Stimulated activated naive CD8-positive, alpha-beta T cell treated with anti-CD3 and anti-CD28 coated beads, Interleukin-15, amount 100 ng/mL, for 72 hours (primary cell): ENCODE data around the gene RNASE9.

ENCODE experiments used
- ATAC-seq: fragments of 150-1000 bp; cut with Tn5 transposase; 2 replicates; pipeline ENCODE4 v1.10.0; 2021; ENCODE audit warnings: mild to moderate bottlenecking, moderate library complexity
- DNase-seq, 2 donors: peaks; one replicate each; pipeline ENCODE4 v3.0.0; 2021 to 2022
- H3K27ac Mint-ChIP-seq, 2 donors: one replicate each; pipeline ENCODE4 v1.8.0; 2022; ENCODE audit warnings: mild to moderate bottlenecking in 2 of 2, mixed read lengths in 2 of 2, moderate library complexity in 2 of 2
- H3K27me3 Mint-ChIP-seq: one replicate; pipeline ENCODE4 v1.8.0; 2022; ENCODE audit warnings: mixed read lengths
- H3K4me1 Mint-ChIP-seq: one replicate; pipeline ENCODE4 v1.8.0; 2022; ENCODE audit warnings: mild to moderate bottlenecking, mixed read lengths
- H3K4me3 Mint-ChIP-seq, 2 donors: one replicate each; pipeline ENCODE4 v1.8.0; 2022; ENCODE audit warnings: mild to moderate bottlenecking in 2 of 2, mixed read lengths in 2 of 2, moderate library complexity in 1 of 2
- H3K9me3 Mint-ChIP-seq, 2 donors: one replicate each; pipeline ENCODE4 v1.8.0; 2022; ENCODE audit warnings: mixed read lengths in 2 of 2

The RNASE9 gene

DNA sequence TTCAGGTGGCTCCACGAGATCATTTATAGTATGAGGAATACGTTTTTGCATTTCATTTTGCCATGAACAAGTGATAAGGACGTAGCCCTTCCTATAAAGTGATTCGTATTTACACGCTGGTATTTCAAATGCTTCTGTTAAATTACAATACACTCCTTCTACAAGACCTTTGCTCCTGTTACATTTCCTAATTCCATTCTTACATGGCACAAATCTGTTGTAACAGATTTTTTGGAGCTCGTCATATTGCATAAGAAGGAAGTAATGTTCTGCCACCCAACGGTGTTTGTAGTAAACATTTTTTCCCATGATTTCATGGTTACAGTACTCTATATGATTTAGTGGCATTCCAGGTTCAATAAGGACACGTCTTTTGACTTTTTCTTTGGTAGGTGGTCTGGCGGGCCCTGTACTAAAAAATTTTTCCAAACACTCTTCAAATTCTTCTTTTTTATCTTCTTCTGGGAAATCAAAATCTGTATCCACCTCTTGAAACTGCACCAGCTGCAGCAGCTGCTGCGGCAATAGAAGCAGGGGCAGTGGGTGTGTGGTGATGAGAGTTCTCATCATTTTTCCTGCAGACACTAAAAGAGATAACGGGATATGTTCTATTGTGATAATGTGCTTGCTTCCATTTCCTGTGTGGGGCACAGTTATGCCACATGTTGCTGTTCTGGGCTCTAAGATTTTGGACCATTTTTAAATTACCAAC, 4.2 kb downstream of the RNASE9 start:
- Mint-ChIP-seq H3K27ac (no peak overlapping the region), H3K4me1 (no peaks in the 10 kb centered on the region), H3K9me3 (no peaks in the 10 kb centered on the region), H3K27me3 (no peaks in the 10 kb centered on the region), H3K4me3 (no peak overlapping the region)
- DNase-seq (no peak), ATAC-seq (no peak)

DNA sequence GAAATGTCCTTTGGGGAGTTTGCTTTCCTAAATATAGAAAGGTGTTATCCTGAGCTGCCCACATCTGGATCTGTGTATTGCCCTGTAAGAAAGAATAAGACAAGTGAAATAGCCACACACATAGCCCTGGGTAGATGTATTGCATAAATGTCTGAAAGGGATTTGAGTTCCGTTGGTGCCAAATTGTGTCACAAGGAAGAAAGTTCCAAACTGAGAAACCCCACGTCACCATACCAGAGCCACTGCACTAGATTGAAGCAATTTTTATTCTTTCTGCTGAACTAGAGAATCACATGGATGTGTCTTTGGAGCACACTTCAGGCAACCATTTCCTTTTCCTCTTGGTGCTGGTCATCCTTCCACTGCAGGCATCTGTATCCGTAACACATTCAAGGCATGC, 5.0 kb downstream of the RNASE9 start:
- Mint-ChIP-seq H3K27me3 (no peaks in the 10 kb centered on the region), H3K4me1 (no peaks in the 10 kb centered on the region), H3K27ac (no peak overlapping the region), H3K4me3 (no peak overlapping the region), H3K9me3 (no peaks in the 10 kb centered on the region)
- DNase-seq (no peak), ATAC-seq (no peak)

- Mint-ChIP-seq H3K4me3 (no peak overlapping the region), H3K27me3 (no peaks in the 10 kb centered on the region), H3K4me1 (no peaks in the 10 kb centered on the region), H3K27ac (no peak overlapping the region), H3K9me3 (no peaks in the 10 kb centered on the region)
- DNase-seq (no peak), ATAC-seq (no peak)
Observed at GRCh38 chr14:20553024-20553423, 7.8 kb downstream of the RNASE9 start.

- Mint-ChIP-seq H3K9me3 (no peaks in the 10 kb centered on the region), H3K27ac (no peak overlapping the region), H3K4me3 (no peak overlapping the region), H3K4me1 (no peaks in the 10 kb centered on the region), H3K27me3 (no peaks in the 10 kb centered on the region)
- ATAC-seq (no peak), DNase-seq (no peak)
Observed at GRCh38 chr14:20551606-20552005, 9.2 kb downstream of the RNASE9 start.

GRCh38 chr14:20550926-20551325, 9.9 kb downstream of the RNASE9 start:
- Mint-ChIP-seq H3K27ac (no peak overlapping the region), H3K9me3 (no peaks in the 10 kb centered on the region), H3K27me3 (no peaks in the 10 kb centered on the region), H3K4me1 (no peaks in the 10 kb centered on the region), H3K4me3 (no peak overlapping the region)
- no peak for DNase-seq
- no peak for ATAC-seq

DNA sequence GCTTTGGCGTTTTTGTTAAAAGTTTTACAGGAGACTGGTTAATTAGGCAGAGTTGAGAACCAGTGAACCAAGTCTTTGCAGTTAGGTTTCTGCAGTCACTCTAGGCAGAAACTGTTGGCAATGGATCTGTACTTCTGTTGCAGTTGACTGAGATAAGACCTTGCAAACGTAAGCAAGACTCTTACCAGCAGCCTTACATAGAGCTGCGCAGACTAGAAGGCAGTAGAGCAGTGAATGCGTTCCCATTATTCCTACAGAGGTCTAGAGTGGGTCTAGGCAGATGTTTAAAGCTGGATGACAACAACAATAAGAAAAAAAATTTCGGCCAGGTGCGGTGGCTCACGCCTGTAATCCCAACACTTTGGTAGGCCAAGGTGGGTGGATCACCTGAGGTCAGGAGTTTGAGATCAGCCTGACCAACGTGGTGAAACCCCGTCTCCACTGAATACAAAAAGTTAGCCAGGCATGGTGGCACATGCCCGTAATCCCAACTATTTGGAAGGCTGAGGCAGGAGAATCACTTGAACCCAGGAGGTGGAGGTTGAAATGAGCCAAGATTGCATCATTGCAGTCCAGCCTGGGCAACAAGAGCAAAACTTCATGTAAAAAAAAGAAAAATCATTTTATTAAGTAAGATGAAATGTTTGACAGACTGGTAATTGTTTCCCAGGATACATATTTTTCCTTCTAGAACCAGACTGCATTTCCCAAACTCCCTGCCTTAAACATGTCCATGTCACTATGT, 12.3 kb downstream of the RNASE9 start:
- no peaks in the 10 kb centered on the region for H3K4me1 Mint-ChIP-seq
- H3K4me3 Mint-ChIP-seq, result no peak overlapping the region
- DNase-seq, result no peak
- ATAC-seq, result no peak
- no peak overlapping the region for H3K27ac Mint-ChIP-seq
- H3K9me3 Mint-ChIP-seq, result no peaks in the 10 kb centered on the region
- peaks cover 9% of the 10 kb centered on the region for H3K27me3 Mint-ChIP-seq

DNA sequence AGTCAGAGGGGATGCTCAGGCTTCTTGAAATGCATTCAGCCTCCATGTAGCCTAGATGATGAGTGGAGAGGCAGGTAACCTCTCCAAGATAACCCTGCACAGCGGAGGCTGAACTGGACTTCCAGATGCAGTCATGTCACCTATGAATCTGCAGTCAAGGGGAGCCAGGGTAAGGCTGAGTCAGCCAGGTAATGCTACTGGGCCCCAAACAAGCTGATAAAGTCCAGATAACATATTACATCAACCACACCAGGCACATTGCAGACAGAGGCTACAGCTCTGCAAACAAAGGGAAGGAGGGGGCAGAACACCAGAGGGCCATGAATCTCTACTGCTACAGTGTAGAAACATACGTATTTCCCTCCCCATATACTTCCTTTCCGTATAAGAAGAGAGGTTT, 14.0 kb downstream of the RNASE9 start:
- Mint-ChIP-seq H3K9me3 (no peaks in the 10 kb centered on the region), H3K4me3 (no peak overlapping the region), H3K27me3 (peaks cover 9% of the 10 kb centered on the region), H3K4me1 (no peaks in the 10 kb centered on the region), H3K27ac (no peak overlapping the region)
- DNase-seq, result no peak
- ATAC-seq, result no peak

- Mint-ChIP-seq H3K4me3 (no peak overlapping the region), H3K4me1 (no peaks in the 10 kb centered on the region), H3K27me3 (peaks cover 4% of the 10 kb centered on the region), H3K27ac (no peak overlapping the region), H3K9me3 (no peaks in the 10 kb centered on the region)
- ATAC-seq (no peak), DNase-seq (no peak)
Observed at GRCh38 chr14:20539906-20540305, 20.9 kb downstream of the RNASE9 start.

- Mint-ChIP-seq H3K9me3 (no peaks in the 10 kb centered on the region), H3K4me1 (peaks cover 11% of the 10 kb centered on the region), H3K4me3 (peak overlapping the region; percentile 51 to 68), H3K27ac (peak overlapping the region in 1 of 2 donors; percentile 30), H3K27me3 (no peaks in the 10 kb centered on the region)
- peak; percentile 94 for ATAC-seq
- DNase-seq, result peak; percentile 55 to 65
Observed at GRCh38 chr14:20530771-20531571, 29.9 kb downstream of the RNASE9 start.

DNA sequence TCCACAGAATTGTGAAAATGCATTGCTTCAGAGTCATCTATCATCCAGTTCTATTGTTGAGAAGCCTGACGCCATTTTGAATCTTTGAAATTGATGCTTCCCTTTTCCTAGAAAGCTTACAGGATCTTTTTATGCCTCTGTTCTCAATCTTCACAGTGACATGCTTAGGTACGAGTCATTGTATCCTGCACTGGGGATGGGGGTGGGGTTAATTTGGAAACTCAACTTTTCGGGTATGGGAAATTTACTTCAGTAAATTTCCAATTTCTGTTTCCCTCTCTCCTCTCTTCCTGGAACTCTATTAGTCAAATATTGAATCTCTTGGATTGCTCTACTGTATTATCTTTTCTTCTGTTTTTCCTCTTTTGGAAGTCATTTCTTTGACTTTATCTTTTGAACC, 31.0 kb downstream of the RNASE9 start:
- H3K9me3 Mint-ChIP-seq, result no peaks in the 10 kb centered on the region
- DNase-seq (no peak), ATAC-seq (no peak)
- H3K4me1 Mint-ChIP-seq, result peaks cover 11% of the 10 kb centered on the region
- no peaks in the 10 kb centered on the region for H3K27me3 Mint-ChIP-seq
- H3K4me3 Mint-ChIP-seq, result no peak overlapping the region
- H3K27ac Mint-ChIP-seq, result no peak overlapping the region

DNA sequence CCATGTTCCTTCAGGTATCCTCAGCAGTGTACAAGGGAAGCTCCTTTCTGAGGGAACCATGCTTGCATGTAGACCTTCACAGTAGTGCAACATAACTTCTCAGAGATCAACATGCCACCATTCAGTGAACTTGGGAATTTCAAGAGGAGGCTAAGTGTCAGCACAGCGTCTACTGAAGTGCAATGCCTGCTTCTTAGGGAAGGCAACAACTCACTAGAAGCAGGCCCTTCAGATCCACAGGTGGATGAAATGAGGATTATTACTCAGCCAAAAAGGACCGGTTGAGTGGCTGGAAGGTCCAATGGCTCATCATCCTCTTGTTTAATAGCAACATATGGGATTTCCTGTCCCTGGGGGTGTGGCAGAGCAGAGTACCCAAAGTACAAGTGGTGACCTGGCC, 36.8 kb downstream of the RNASE9 start:
- DNase-seq, result no peak
- Mint-ChIP-seq H3K27ac (no peak overlapping the region), H3K9me3 (no peaks in the 10 kb centered on the region), H3K4me1 (no peaks in the 10 kb centered on the region), H3K4me3 (no peak overlapping the region), H3K27me3 (no peaks in the 10 kb centered on the region)
- no peak for ATAC-seq

- no peak overlapping the region for H3K4me3 Mint-ChIP-seq
- H3K27ac Mint-ChIP-seq, result peak overlapping the region in 1 of 2 donors; percentile 27
- ATAC-seq (no peak), DNase-seq (no peak)
- no peaks in the 10 kb centered on the region for H3K9me3 Mint-ChIP-seq
- no peaks in the 10 kb centered on the region for H3K27me3 Mint-ChIP-seq
- H3K4me1 Mint-ChIP-seq, result no peaks in the 10 kb centered on the region
Observed at GRCh38 chr14:20522332-20522731, 38.5 kb downstream of the RNASE9 start.

DNA sequence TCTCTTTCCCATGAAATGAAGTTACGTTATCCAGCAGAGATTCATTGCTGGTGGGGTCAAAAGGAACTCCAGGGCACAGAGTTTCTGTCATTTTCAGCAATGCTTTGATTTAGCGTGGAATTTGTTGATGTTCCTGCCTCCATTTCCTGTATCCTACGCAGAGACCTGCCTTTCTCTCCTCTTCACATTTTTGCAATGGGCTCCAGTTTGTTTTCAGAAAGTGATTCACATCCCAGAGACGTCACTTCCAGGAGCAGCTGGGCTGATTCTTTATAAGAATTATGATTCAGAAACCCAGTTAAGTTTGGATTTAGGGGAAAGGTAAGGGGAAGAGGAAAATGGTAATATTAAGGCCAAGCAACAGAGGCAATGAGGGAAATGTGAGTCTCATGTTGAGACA, 43.9 kb downstream of the RNASE9 start:
- ATAC-seq, result no peak
- no peaks in the 10 kb centered on the region for H3K27me3 Mint-ChIP-seq
- no peaks in the 10 kb centered on the region for H3K9me3 Mint-ChIP-seq
- H3K4me1 Mint-ChIP-seq, result no peaks in the 10 kb centered on the region
- H3K4me3 Mint-ChIP-seq, result no peak overlapping the region
- no peak overlapping the region for H3K27ac Mint-ChIP-seq
- no peak for DNase-seq

DNA sequence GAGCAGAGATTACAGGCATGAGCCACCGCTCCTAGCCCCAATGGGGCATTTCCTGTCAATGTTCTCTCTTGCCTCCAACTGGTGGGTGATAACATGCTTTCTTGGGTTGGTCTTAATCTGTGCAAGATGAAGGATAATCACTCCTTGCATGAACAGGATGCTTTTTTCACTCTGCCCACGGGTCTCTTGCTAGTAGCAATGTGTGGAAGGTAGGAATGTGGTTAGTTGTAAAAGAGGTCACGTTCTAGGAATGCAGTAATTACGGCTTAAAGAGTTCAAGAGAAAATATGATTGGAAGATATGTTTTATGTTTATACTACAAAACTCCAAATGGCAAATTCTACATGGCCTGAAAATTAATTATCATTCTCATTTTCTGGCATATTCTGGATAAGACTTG, 45.0 kb downstream of the RNASE9 start:
- Mint-ChIP-seq H3K4me3 (no peak overlapping the region), H3K27ac (no peak overlapping the region), H3K4me1 (no peaks in the 10 kb centered on the region), H3K9me3 (no peaks in the 10 kb centered on the region), H3K27me3 (no peaks in the 10 kb centered on the region)
- DNase-seq (no peak), ATAC-seq (no peak)

DNA sequence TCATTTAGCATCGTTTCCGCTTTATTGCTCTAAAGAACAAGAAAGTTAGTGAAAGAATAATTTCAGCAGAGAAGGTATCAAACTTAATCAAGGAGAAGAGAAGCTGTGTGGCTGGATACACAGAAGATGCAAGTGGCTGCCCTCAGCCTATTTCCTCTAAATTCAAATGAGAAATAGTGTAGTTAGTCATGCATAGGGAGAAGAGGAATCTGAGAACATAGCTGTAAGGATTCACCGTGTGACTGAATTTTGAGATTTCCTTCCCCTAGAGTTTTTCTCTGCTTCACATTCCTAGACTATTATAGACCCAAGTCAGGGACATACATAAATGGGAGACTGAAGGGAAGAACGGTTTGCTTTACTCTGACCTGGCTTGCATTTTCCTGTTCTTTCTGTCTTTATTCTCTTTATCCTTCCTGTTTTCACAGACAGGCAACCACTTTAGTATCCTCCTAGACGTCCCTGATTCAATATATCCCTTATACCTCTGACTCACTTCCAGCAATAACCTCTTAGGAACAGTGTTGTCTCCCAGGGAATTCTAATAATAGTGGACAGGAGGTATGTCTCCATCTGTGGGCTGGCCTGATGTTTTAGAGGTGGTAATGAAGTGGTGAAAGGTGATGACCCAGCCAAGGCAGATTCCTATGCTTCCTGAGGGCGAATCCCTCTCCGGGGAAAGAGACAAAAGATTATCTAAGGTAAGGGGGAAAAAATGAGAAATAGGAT, 48.5 kb downstream of the RNASE9 start:
- no peaks in the 10 kb centered on the region for H3K9me3 Mint-ChIP-seq
- no peak overlapping the region for H3K27ac Mint-ChIP-seq
- H3K27me3 Mint-ChIP-seq, result no peaks in the 10 kb centered on the region
- no peak for ATAC-seq
- H3K4me1 Mint-ChIP-seq, result no peaks in the 10 kb centered on the region
- H3K4me3 Mint-ChIP-seq, result no peak overlapping the region
- DNase-seq, result no peak
